HG02623 (cell line): ENCODE measurements around the gene CHTF18.

Experiments used
- ATAC-seq: cut with Tn5 transposase; IDR thresholded peaks from one replicate; pipeline ENCODE4 v1.9.1; 2021; ENCODE audit warnings: moderate library complexity; ENCODE audit not compliant: unreplicated experiment

CHTF18 gene

DNA sequence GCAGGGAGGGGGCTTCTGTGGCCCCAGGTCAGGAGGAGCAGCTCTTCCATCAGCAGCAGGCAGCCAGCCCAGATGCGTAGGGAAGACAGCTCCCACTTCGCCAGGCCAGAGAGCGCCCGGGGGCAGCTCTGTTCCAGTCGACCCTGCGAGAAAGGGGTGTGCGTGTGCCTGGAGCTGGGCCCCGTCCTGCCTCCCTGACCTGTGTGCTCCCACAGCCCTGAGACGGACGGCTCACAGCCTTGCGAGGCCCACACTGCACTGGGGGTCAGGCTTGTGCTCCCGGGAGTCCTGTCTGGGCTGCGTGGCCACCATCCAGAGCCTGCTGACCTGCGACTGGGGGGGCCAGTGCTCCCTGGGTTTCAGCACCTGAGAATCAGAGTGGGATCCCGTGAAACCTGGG, 28.4 kb upstream of the CHTF18 start:
- ATAC-seq, result no peak

DNA sequence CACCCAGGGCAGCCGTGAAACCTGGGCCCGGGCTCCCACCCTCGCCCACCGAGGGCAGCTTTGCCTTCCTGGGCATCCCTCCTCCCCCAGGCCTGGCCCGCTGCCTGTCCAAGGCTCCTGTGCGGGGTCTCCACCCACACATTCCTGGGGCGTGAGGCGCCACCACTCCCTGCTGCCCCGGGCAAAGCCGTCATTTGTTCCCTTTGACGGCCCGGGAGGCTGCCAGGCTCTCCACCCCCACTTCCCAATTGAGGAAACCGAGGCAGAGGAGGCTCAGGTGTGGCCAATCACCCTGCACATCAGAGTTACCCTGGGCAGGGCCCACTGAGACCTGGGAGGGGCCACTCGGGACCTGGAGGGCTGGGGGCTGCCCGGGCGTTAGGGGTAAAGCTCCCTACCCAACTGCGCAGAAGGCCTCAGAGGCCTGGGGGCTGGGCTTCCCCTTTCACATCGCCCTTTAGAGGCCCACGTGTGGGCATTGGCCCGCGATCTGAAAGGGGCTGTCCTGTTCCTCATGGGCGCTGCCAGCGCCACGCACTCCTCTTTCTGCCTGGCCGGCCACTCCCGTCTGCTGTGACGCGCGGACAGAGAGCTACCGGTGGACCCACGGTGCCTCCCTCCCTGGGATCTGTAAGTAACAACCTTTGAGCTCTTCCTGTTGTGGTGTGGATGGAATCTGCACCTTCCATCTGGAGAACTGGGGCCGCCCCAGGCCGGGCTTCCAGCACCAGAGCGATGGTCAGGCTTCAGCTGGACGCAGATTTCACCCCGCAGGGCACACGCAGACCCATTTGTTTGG, 27.7 kb upstream of the CHTF18 start, which contains the start of gene MSLN:
MSLN (plus strand) TSS at position 190 of the 799 bp plus-strand sequence. CDS start 1,947 bp downstream, outside the sequence.
- ATAC-seq, result no peak

DNA sequence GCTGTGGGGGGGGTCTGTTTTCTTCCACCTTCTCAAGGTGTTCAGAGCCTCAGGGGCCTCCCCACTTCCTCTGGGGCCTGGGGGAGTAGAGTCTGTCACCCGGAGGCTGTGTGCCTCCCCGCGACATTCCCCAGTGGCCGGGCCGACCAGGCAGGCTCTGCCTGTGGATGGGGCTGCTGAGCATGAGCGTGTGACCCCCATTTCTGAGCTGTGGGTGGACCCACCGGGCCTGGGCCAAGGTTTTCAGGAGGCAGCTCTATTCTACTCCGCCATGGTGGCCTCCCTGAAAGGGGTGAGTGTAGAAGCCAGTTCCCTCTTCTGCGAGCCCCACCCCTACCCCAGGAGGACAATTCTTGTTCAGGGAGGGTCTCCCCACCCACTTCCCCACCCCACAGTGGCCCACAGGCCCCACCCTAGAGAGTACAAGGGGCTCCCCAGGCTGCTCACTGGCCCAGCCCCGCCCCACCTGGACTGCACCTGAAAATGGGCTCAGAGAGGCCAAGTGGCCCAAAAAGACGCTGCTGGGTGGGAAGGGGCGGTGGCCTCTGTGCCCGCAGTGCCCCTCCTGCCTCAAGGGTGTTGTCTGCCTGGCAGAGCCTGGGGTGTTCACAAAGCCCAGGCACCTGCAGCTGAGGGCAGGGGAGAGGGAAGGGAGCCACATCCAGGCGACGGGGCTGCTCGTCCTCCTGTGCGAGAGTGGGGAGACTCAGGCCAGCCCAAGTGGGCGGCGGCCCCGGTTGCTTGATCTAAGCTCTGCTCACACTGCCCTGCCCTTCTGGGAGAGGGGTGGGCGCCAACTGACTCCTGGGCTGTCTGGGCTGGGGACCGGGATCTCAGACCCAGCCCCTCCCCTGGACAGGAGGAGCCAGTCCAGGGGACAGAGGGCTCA, 26.6 kb upstream of the CHTF18 start:
- no peak for ATAC-seq

DNA sequence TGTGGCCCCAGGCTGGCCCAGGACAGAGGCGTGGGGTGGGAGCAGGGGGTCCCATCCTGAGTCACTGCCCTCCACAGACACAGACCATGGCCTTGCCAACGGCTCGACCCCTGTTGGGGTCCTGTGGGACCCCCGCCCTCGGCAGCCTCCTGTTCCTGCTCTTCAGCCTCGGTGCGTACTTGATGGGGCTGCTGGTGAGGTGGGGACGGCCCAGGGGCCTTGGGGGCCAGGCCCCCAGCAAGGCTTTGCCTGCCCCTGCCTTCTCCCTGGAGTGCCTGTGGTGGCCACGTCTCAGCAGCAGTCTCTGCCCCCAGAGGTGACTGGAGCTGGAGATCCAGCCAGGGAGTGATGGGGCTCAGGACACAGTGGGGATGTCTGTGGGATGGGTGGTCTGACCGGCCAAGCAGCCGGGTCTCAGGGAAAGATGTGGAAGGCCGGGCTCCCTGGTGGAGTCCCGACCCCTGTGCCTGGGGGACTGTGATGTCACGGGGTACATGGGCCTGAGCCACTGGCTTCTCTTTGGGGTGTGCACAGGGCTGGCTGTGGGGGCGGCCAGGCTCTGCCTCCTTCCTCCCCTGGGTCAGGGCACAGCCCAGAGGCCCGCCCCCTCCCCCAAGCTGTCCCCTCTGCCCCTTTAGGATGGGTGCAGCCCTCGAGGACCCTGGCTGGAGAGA, 25.7 kb upstream of the CHTF18 start:
- ATAC-seq, result no peak

DNA sequence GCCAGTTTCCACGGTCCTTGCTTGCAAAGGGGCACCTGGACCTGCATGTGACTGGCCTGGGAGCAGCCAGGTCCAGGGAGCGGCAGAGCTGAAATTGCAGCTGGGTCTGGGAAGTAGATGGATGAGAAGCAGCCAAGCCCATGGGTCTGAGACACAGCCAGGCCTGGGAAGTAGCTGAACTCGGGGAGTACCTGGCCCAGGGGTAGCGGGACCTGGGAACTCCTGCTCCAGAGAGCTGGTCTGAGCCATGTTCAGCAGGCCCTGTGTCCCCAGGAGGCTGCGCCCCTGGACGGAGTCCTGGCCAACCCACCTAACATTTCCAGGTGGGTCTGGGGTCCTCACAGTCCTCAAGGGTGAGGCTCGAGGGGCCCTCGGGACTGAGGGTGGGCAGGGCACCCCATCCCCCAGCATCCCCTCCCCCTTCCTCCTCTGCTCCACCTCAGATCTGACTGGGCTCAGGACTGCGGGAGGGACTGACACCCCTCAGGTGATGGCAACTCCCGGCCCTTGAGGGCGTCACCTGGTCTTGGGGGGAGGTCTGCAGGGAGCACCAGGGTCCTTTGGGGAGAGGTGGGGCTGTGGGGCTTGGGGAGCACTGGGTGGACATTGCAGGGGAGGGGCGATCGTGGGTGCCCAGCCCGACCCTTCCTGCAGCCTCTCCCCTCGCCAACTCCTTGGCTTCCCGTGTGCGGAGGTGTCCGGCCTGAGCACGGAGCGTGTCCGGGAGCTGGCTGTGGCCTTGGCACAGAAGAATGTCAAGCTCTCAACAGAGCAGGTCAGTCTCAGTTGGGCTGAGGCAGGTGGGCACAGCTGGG, 24.8 kb upstream of the CHTF18 start:
- ATAC-seq, result no peak

DNA sequence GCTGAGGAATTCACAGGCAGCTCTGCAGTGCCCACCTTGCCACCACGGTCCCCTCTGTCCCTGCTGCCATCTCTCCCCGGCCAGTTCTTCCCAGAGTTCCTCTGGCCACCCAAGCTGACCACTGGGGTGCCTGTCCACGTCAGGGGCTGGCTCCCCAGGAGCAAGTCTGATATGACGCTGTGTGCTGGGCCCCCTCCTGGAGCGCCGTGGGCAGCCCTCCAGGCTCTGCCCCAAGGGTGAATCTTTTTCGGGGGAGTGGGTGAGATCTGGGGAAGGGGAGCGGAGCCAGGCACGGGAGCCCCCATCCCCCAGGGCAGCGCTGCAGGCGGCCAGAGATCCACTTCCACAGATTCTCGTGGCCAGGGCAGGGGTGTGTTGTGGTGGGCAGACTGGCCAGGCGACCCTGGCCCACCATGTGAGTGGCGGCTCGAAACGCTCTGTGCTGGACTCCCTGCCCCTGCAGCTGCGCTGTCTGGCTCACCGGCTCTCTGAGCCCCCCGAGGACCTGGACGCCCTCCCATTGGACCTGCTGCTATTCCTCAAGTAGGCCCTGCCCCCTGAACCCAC, 24.2 kb upstream of the CHTF18 start:
- no peak for ATAC-seq

DNA sequence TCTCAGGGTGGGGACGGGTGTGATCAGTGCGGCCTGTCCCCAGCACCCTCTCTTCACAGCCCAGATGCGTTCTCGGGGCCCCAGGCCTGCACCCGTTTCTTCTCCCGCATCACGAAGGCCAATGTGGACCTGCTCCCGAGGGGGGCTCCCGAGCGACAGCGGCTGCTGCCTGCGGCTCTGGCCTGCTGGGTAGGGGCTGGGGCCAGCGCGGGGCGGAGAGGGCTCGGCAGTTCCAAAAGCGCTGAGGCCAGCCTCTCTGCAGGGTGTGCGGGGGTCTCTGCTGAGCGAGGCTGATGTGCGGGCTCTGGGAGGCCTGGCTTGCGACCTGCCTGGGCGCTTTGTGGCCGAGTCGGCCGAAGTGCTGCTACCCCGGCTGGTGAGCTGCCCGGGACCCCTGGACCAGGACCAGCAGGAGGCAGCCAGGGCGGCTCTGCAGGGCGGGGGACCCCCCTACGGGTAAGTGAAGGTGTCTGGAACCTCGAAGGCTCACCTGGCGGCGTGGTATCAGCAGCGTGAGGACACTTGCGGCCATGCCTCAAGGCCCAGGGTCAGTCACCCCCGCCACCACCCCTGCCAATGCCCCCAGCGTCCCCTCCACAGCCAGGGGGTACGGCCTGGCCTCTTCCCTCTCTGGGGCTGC, 23.5 kb upstream of the CHTF18 start:
- ATAC-seq, result no peak

DNA sequence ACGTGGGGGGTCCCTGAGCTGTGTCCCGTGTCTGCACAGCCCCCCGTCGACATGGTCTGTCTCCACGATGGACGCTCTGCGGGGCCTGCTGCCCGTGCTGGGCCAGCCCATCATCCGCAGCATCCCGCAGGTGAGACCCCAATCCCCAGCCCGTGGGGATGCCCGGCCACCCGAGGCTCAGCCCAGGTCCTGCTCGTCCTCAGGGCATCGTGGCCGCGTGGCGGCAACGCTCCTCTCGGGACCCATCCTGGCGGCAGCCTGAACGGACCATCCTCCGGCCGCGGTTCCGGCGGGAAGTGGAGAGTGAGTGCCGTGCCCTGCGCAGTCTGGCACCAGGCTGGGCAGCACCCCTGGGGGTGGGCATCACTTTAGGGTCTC, 22.9 kb upstream of the CHTF18 start:
- no peak for ATAC-seq

DNA sequence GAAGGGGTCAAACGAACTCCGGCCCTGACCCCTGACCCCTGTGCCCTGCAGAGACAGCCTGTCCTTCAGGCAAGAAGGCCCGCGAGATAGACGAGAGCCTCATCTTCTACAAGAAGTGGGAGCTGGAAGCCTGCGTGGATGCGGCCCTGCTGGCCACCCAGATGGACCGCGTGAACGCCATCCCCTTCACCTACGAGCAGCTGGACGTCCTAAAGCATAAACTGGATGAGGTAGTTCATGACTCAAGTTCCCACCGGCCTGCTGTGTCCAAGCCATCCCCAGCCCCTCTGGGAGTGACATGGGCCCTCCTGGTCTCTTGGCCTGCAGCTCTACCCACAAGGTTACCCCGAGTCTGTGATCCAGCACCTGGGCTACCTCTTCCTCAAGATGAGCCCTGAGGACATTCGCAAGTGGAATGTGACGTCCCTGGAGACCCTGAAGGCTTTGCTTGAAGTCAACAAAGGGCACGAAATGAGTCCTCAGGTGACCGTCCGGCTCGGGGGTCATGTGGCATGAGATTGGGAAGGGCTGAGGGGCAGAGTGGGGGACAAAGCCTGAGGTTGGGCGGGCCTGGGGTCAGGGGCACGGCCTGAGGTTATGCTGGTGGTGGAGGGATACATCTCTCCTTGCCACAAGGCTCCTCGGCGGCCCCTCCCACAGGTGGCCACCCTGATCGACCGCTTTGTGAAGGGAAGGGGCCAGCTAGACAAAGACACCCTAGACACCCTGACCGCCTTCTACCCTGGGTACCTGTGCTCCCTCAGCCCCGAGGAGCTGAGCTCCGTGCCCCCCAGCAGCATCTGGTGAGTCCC, 22.2 kb upstream of the CHTF18 start:
- no peak for ATAC-seq

DNA sequence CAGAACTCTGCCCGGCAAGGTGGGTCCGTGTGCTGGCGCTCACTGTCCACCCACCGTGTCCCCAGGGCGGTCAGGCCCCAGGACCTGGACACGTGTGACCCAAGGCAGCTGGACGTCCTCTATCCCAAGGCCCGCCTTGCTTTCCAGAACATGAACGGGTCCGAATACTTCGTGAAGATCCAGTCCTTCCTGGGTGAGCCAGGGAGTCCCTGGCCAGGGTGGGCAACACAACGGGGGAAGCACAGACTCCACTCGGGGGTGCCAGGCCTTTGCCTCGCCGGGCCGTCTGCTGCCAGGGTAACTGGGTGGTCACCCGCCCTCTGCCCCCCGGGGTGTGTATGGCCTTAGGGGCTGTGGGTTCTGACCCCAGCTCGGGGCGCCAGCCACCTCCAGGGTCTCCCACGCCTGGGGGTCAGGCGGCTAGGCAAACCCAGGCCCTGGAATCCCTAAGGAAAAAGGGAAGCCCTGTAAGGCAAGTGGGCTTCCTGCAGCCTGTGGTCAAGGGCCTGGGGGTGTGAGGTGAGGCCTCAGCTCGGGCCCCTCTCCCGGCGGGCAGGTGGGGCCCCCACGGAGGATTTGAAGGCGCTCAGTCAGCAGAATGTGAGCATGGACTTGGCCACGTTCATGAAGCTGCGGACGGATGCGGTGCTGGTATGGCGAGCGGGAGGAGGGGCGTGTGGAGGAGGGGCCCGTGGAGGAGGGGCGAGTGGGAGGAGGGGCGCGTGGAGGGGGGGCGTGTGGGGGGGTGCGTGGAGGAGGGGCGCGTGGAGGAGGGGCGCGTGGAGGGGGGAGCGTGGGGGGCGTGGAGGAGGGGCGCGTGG, 21.4 kb upstream of the CHTF18 start:
- no peak for ATAC-seq

DNA sequence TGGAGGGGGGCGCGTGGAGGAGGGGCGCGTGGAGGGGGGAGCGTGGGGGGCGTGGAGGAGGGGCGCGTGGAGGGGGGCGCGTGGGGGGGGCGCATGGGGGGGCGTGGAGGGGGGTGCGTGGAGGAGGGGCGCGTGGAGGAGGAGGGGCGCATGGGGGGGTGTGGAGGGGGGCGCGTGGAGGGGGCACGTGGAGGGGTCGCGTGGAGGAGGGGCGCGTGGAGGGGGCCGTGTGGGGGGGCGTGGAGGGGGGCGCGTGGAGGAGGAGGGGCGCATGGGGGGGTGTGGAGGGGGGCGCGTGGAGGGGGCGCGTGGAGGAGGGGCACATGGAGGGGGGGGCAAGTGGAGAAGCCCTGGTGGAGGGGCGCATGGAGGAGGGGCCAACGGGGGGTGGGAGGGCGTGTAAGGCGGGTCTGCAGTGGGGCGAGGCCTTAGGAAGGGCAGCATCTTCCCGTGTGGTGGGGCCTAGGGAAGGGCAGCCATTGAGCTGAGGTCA, 20.6 kb upstream of the CHTF18 start:
- ATAC-seq, result no peak

DNA sequence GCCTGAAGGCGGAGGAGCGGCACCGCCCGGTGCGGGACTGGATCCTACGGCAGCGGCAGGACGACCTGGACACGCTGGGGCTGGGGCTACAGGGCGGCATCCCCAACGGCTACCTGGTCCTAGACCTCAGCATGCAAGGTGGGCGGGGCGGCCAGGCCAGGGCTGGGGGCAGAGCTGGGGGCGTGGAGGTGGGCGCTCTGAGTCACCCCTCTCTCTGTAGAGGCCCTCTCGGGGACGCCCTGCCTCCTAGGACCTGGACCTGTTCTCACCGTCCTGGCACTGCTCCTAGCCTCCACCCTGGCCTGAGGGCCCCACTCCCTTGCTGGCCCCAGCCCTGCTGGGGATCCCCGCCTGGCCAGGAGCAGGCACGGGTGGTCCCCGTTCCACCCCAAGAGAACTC, 20.0 kb upstream of the CHTF18 start:
- no peak for ATAC-seq

DNA sequence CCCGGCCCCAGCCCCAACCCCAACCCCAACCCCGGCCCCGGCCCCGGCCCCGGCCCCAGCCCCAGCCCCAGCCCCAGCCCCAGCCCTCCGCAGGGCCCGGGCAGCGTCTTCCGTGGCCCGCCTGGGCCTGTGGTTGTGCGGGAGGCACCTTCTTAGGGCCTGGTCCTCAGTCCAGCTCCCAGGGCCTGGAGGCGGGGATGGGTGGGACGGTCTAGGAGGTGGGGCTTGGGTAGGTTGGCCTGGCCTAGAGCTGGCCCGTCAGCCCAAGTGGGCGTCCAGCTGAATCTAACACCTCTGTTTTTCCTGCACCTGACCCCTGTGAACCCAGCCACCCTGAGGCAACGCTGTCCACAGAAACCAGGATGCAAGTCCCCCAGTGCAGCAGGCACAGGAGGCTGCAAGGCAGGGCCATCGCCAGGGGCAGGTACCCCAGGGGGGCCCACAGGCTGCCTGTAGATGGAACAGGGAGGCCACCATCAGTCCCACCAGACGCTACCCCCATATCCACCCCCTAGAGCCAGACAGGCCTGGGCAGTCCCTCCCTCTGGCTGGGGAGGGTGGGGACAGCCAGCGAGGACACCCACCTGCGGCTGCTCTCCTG, 19.1 kb upstream of the CHTF18 start:
- no peak for ATAC-seq

DNA sequence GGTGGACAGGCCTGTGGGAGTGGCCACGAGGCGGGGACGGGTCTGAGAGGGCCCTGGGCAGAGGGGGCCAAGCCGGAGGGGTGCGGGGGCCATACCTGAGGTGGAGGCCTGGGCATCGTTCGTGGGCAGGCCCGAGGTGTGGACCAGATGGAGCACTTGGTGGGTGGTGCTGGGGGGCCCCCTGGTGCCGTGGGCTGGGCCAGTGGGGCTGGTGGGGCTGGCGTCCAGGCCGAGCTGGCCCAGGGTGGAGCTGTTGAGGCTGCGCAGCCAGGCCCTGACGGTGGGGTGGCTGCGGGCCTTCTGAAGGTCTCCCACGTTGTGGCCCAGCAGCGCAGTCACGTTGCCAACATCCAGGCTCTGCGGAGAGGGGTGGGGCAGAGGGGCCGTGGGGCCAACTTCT, 18.5 kb upstream of the CHTF18 start:
- ATAC-seq, result no peak

DNA sequence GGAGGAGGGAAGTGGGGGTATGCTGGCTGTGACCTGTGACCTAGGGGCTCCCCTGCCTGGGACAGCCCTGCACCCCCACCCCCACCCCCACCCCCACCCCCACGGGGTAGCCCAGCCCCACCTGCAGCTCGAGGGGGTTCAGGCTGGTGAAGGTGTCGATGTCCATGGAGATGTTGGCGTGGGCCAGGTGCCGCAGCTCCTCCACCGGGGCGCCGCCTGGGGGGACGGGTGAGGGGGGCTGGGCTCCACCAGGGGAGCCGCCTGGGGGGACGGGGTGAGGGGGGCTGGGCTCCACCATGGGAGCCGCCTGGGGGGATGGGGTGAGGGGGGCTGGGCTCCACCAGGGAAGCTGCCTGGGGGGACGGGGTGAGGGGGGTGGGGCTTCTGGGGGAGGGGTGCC, 18.0 kb upstream of the CHTF18 start:
- ATAC-seq, result no peak

DNA sequence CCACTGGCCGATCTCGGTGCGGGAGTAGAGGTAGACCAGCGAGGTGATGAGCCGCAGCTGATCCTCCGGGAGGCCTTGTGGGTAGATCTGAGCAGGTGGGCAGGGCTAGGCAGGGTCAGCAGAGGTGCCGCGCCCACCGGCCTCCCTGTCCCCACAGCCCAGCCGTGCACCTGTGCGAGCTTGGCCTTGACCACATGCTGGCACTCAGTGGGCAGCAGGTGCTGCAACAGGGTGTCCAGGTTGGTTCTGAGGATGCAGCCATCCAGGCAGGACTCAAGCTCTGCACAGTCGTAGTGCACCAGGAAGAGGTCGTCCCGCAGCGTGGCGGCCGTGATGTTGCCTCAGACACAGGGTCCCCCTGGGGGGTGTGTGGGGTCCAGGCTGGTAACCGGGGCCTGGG, 15.5 kb upstream of the CHTF18 start:
- no peak for ATAC-seq

DNA sequence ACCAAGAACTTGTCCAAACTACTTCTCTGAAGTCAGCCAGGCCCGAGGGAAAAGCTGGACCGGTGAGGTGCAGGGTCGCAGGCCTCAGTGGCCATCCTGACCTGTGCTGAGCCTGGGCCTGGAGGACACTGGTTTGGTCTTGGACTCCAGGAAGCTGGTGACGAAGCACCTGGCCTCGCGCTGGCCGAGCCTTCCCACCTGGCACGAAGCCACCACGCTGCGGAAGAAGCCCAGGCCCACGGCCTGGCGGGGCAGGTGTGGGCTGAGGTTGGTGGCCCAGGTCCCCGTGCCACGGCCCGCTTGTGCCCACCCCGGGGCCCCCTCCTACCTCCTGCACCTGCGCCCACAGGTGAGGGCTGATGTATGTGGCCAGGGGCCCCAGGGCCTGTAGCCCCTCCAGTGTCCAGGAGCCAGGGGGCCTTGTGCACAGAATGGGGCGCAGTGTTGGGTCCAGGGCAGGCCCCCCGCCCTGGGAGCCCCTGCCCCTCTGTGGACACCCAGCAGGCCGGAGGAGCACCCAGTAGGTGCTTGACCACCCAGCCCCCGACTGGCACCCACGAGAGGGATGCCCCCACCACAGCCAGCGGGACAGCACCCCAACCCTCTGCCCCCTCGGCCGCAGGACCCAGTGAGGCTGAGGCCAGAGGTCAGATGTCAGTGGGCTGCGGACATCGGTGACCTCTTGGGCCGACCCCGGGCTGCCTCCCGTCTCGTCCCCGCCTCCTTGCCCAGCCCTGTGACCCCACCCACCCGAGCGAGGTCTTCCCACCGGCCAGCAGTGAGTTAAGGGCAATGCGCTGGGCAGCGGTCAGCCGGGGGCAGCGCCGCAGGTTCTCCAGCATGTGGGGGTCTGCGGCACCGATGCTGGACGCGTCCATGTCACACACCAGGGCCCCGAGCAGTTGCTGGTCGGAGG, 14.1 kb upstream of the CHTF18 start:
- no peak for ATAC-seq
